Bronchial epithelial cell (primary cell): ENCODE results near the gene ZSCAN22. TPM values are rescaled to one million over a fixed set of nuclear protein-coding genes. Genes with fewer than 3 reads are reported as not detected.

Experiments used
- DNase-seq: peaks from one replicate; pipeline ENCODE4 v3.0.0-alpha.2; 2010; ENCODE audit warnings: low read depth
- FAIRE-seq: peaks from 2 replicates; lab custom pipeline; 2011; peaks lifted over from hg19 to GRCh38; lab: Jason Lieb, UNC
- H3K27me3 ChIP-seq: 2 replicates; pipeline ENCODE4 v1.5.1; 2011; ENCODE audit warnings: low read length; ENCODE audit not compliant: control insufficient read depth, insufficient read depth
- H3K36me3 ChIP-seq: 2 replicates; pipeline ENCODE4 v1.5.1; 2011; ENCODE audit warnings: low read length; ENCODE audit not compliant: control insufficient read depth, insufficient read depth
- H3K4me3 ChIP-seq: 2 replicates; pipeline ENCODE4 v1.5.1; 2011; ENCODE audit warnings: mild to moderate bottlenecking, low read depth, low read length, control low read depth
- total RNA-seq: library from RNA; depleted of rRNA; stranded (reverse); fragments of >200 nt; gene quantifications from 2 replicates; pipeline ENCODE4 v1.2.1, GENCODE V29; 2014
- TF ChIP-seq, protein P1 (sequence below): IDR thresholded peaks from 2 replicates; pipeline ENCODE4 v1.5.1; 2011; ENCODE audit warnings: mild to moderate bottlenecking, moderate library complexity, low read length, control low read depth, inconsistent platforms; ENCODE audit not compliant: insufficient read depth, severe bottlenecking

ZSCAN22 gene
- total RNA-seq, 1 donor from 2014 or later: 1.8 TPM

- DNase-seq: peak; percentile 19
- no peak for FAIRE-seq
Observed at GRCh38 chr19:58279925-58280316, 46.9 kb upstream of the ZSCAN22 start.

GRCh38 chr19:58284199-58284598 lies 42.6 kb upstream of the ZSCAN22 start:
- Histone ChIP-seq H3K36me3 (peaks cover 19% of the 10 kb centered on the region), H3K27me3 (no peaks in the 10 kb centered on the region), H3K4me3 (no peak overlapping the region)
- no peak for FAIRE-seq
- no peak for DNase-seq
- TF ChIP-seq, protein P1, sequence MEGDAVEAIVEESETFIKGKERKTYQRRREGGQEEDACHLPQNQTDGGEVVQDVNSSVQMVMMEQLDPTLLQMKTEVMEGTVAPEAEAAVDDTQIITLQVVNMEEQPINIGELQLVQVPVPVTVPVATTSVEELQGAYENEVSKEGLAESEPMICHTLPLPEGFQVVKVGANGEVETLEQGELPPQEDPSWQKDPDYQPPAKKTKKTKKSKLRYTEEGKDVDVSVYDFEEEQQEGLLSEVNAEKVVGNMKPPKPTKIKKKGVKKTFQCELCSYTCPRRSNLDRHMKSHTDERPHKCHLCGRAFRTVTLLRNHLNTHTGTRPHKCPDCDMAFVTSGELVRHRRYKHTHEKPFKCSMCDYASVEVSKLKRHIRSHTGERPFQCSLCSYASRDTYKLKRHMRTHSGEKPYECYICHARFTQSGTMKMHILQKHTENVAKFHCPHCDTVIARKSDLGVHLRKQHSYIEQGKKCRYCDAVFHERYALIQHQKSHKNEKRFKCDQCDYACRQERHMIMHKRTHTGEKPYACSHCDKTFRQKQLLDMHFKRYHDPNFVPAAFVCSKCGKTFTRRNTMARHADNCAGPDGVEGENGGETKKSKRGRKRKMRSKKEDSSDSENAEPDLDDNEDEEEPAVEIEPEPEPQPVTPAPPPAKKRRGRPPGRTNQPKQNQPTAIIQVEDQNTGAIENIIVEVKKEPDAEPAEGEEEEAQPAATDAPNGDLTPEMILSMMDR: no peak

More at GRCh38 chr19:58279925-58280316, 46.9 kb upstream of the ZSCAN22 start:
- peaks cover 1% of the 10 kb centered on the region for H3K36me3 ChIP-seq
- H3K27me3 ChIP-seq: no peaks in the 10 kb centered on the region
- H3K4me3 ChIP-seq: no peak overlapping the region
- TF ChIP-seq, protein P1: no peak

DNA sequence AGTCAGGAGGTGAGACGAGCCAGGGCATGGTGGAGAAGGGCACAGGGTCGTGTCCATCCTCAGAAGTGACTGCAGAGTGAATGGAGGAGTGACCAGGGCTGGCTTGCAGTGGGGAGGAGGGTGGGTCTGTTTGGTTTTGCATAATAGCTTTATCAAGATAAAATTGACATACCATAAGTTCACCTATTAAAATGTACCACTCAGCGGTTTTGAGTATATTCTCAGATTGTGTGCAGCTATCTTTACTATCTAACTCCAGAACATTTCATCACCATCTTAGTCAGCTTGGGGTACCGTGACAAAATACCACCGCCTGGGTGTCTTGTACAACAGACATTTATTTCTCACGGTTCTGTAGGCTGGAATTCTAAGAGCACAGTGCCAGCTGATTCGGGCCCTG lies 34.9 kb upstream of the ZSCAN22 start:
- Histone ChIP-seq H3K36me3 (peaks cover 33% of the 10 kb centered on the region), H3K4me3 (no peak overlapping the region), H3K27me3 (no peaks in the 10 kb centered on the region)
- DNase-seq (no peak), FAIRE-seq (no peak)
- TF ChIP-seq, protein P1: no peak

GRCh38 chr19:58294743-58295374 lies 31.9 kb upstream of the ZSCAN22 start:
- FAIRE-seq (no peak), DNase-seq (no peak)
- TF ChIP-seq, protein P1: no peak
- H3K27me3 ChIP-seq: no peaks in the 10 kb centered on the region
- peaks cover 25% of the 10 kb centered on the region for H3K36me3 ChIP-seq
- H3K4me3 ChIP-seq: no peak overlapping the region

GRCh38 chr19:58296104-58296503 lies 30.7 kb upstream of the ZSCAN22 start:
- no peak for FAIRE-seq
- no peak for DNase-seq
- Histone ChIP-seq H3K4me3 (no peak overlapping the region), H3K27me3 (no peaks in the 10 kb centered on the region), H3K36me3 (peaks cover 26% of the 10 kb centered on the region)
- TF ChIP-seq, protein P1: no peak

DNA sequence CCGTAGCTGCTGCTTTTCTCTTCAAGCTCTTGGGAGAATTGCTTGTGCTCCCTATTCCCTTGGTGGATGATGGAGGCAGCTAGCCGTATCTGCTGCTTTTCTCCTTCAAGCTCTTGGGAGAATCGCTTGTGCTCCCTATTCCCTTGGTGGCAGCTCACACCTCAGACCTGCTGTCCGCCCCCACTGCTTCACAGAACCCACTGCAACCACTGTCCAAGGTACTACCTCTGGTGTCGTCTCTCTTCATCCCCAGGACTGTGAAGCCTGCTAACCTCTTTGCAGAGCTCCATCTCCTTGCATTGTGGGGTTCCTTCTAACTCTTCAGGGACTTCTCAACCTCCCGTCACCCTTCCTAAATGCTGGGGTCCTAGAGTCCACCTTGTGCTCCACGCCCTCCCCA lies 26.2 kb upstream of the ZSCAN22 start:
- FAIRE-seq: no peak
- peaks cover 4% of the 10 kb centered on the region for H3K36me3 ChIP-seq
- H3K4me3 ChIP-seq: no peak overlapping the region
- no peaks in the 10 kb centered on the region for H3K27me3 ChIP-seq
- no peak for DNase-seq
- TF ChIP-seq, protein P1: no peak
